ENCODE measurements around the gene WBP1L. TPM values are rescaled to one million over a fixed set of nuclear protein-coding genes. Genes with fewer than 3 reads are reported as not detected.

Gene WBP1L
- polyA plus RNA-seq, 1 experiment: 27.6 TPM

- peaks cover 2% of the 10 kb centered on the region for H3K27me3 ChIP-seq (ENCODE audit: control insufficient read depth, insufficient read depth, low read length)
- POLR2A ChIA-PET: no interaction called here
- DNase-seq (ENCODE audit: low read depth, low spot score): peak; percentile 75
- peak overlapping the region; percentile 33 for H3K27ac ChIP-seq (ENCODE audit: low read depth, low read length)
- peak overlapping the region; percentile 11; the same call in 1 of the 2 replicates for H3K4me3 ChIP-seq (ENCODE audit: low read depth, low read length)
- TF ChIP-seq CTCF (IDR thresholded peaks at IDR 0.05; ENCODE audit: low read depth, low read length): no peak
- H3K9me3 ChIP-seq (ENCODE audit: control insufficient read depth, insufficient read depth, low read length): no peaks in the 10 kb centered on the region
- CTCF ChIA-PET: interaction anchor here (1.0 to 1.2 kb wide), 2 partner anchors 10 to 31 kb away, joined by 3 to 8 read pairs; no protein-coding TSS in a partner anchor
Measured at GRCh38 chr10:102782673-102783551, 39.2 kb downstream of the WBP1L start.

GRCh38 chr10:102783568-102783967 is 39.8 kb downstream of the WBP1L start:
- ChIA-PET CTCF (interaction anchor here (1.2 kb wide), 1 partner anchor 10 kb away, joined by 3 read pairs; no protein-coding TSS in a partner anchor), POLR2A (no interaction called here)
- Histone ChIP-seq H3K27me3 (ENCODE audit: control insufficient read depth, insufficient read depth, low read length) (peaks cover 2% of the 10 kb centered on the region), H3K27ac (ENCODE audit: low read depth, low read length) (no peak overlapping the region), H3K9me3 (ENCODE audit: control insufficient read depth, insufficient read depth, low read length) (no peaks in the 10 kb centered on the region), H3K4me3 (ENCODE audit: low read depth, low read length) (no peak overlapping the region)
- TF ChIP-seq CTCF (IDR thresholded peaks at IDR 0.05; ENCODE audit: low read depth, low read length): no peak
- no peak for DNase-seq (ENCODE audit: low read depth, low spot score)

GRCh38 chr10:102785818-102786217 is 42.1 kb downstream of the WBP1L start:
- H3K27me3 ChIP-seq (ENCODE audit: control insufficient read depth, insufficient read depth, low read length): peaks cover 2% of the 10 kb centered on the region
- no peak overlapping the region for H3K4me3 ChIP-seq (ENCODE audit: low read depth, low read length)
- H3K27ac ChIP-seq (ENCODE audit: low read depth, low read length): no peak overlapping the region
- TF ChIP-seq CTCF (IDR thresholded peaks at IDR 0.05; ENCODE audit: low read depth, low read length): no peak
- ChIA-PET POLR2A (no interaction called here), CTCF (no interaction called here)
- no peak for DNase-seq (ENCODE audit: low read depth, low spot score)
- no peaks in the 10 kb centered on the region for H3K9me3 ChIP-seq (ENCODE audit: control insufficient read depth, insufficient read depth, low read length)

GRCh38 chr10:102791754-102792395 is 48.1 kb downstream of the WBP1L start:
- Histone ChIP-seq H3K27me3 (ENCODE audit: control insufficient read depth, insufficient read depth, low read length) (no peaks in the 10 kb centered on the region), H3K27ac (ENCODE audit: low read depth, low read length) (no peak overlapping the region), H3K4me3 (ENCODE audit: low read depth, low read length) (no peak overlapping the region), H3K9me3 (ENCODE audit: control insufficient read depth, insufficient read depth, low read length) (no peaks in the 10 kb centered on the region)
- POLR2A ChIA-PET: interaction anchor here (0.6 kb wide), 1 partner anchor 78 kb away, joined by 4 read pairs; no protein-coding TSS in a partner anchor
- no peak for DNase-seq (ENCODE audit: low read depth, low spot score)
- no peak for TF ChIP-seq CTCF (IDR thresholded peaks at IDR 0.05; ENCODE audit: low read depth, low read length)
- CTCF ChIA-PET: interaction anchor here (0.6 kb wide), 1 partner anchor 106 kb away, joined by 3 read pairs; no protein-coding TSS in a partner anchor
